Hepatocyte (in vitro differentiated cells): ENCODE data around the gene EIF3K. TPM values are rescaled to one million over a fixed set of nuclear protein-coding genes. Genes with fewer than 3 reads are reported as not detected.
A peak's percentile ranks its signal among the peaks of the same experiment; 100 is the strongest.
"Not testable (repeated sequence)": the region's sequence is repeated elsewhere in the genome, so short reads cannot be mapped to it uniquely, and the experiment has no call there.

Experiments used
- DNase-seq: peaks from one replicate; pipeline ENCODE4 v3.0.0-alpha.2; 2016; ENCODE audit warnings: low spot score
- H2AFZ ChIP-seq: fragments of 200-600 bp; sonication (generic); 2 replicates; pipeline ENCODE4 v1.6.0; 2016; ENCODE audit warnings: antibody characterized with exemption, mild to moderate bottlenecking
- H3K27ac ChIP-seq: fragments of 200-600 bp; sonication (generic); 2 replicates; pipeline ENCODE4 v1.5.1; 2016; ENCODE audit warnings: mild to moderate bottlenecking
- H3K27me3 ChIP-seq: fragments of 200-600 bp; sonication (generic); 2 replicates; pipeline ENCODE4 v1.6.1; 2016
- H3K36me3 ChIP-seq: fragments of 200-600 bp; sonication (generic); replicated peaks from 2 replicates; pipeline ENCODE4 v1.5.1; 2016; ENCODE audit warnings: low read depth; ENCODE audit not compliant: insufficient read depth
- H3K4me1 ChIP-seq: fragments of 200-600 bp; sonication (generic); 2 replicates; pipeline ENCODE4 v1.5.1; 2016; ENCODE audit warnings: mild to moderate bottlenecking, moderate library complexity; ENCODE audit not compliant: insufficient read depth
- H3K4me2 ChIP-seq: fragments of 200-600 bp; sonication (generic); 2 replicates; pipeline ENCODE4 v1.6.0; 2016
- H3K4me3 ChIP-seq: fragments of 200-600 bp; sonication (generic); 2 replicates; pipeline ENCODE4 v1.5.1; 2016; ENCODE audit warnings: mild to moderate bottlenecking
- H3K79me2 ChIP-seq: fragments of 200-600 bp; sonication (generic); 2 replicates; pipeline ENCODE4 v1.6.0; 2017; ENCODE audit warnings: mild to moderate bottlenecking
- H3K9me2 ChIP-seq: fragments of 200-600 bp; sonication (generic); replicated peaks from 2 replicates; pipeline ENCODE4 v1.6.0; 2017; ENCODE audit warnings: mild to moderate bottlenecking; ENCODE audit not compliant: insufficient read depth
- H3K9me3 ChIP-seq: fragments of 200-600 bp; sonication (generic); 2 replicates; pipeline ENCODE4 v1.5.1; 2016; ENCODE audit warnings: low read depth, mild to moderate bottlenecking
- H4K20me1 ChIP-seq: fragments of 200-600 bp; sonication (generic); 2 replicates; pipeline ENCODE4 v1.6.0; 2016; ENCODE audit warnings: mild to moderate bottlenecking; ENCODE audit not compliant: insufficient read depth, poor library complexity, severe bottlenecking
- CTCF ChIP-seq: fragments of 200-600 bp; sonication (generic); IDR thresholded peaks from 2 replicates; pipeline ENCODE4 v1.5.1; 2016; ENCODE audit warnings: antibody characterized with exemption, mild to moderate bottlenecking; ENCODE audit not compliant: poor library complexity
- EZH2 ChIP-seq: fragments of 200-600 bp; sonication (generic); IDR thresholded peaks from 2 replicates; pipeline ENCODE4 v1.6.1; 2016; ENCODE audit warnings: antibody characterized with exemption, mild to moderate bottlenecking, borderline replicate concordance
- EZH2phosphoT487 ChIP-seq: fragments of 200-600 bp; sonication (generic); IDR thresholded peaks from one replicate; pipeline ENCODE4 v1.6.1; 2018; ENCODE audit warnings: antibody characterized with exemption, mild to moderate bottlenecking, low read depth, moderate library complexity; ENCODE audit not compliant: unreplicated experiment, severe bottlenecking
- WGBS: methylation state at CpG from one replicate; pipeline ENCODE4 v1.1.6; 2016; ENCODE audit warnings: low lambda C conversion rate; ENCODE audit errors: missing lambda C conversion rate; 5-methylcytosine and 5-hydroxymethylcytosine counted together
- polyA plus RNA-seq: library from polyadenylated mRNA; unstranded; fragments of >200 nt; fragmentation: Nextera tagmentation; extraction: Ambion mirVana; gene quantifications from 2 replicates; pipeline ENCODE4 v1.2.1, GENCODE V29; 2016
- total RNA-seq: library from RNA; depleted of rRNA; stranded (reverse); fragments of >200 nt; gene quantifications from 2 replicates; pipeline ENCODE4 v1.2.3, GENCODE V29; 2014

Gene EIF3K
- total RNA-seq (309 and 354 TPM in 2 replicates), polyA plus RNA-seq (170 and 171 TPM in 2 replicates)

DNA sequence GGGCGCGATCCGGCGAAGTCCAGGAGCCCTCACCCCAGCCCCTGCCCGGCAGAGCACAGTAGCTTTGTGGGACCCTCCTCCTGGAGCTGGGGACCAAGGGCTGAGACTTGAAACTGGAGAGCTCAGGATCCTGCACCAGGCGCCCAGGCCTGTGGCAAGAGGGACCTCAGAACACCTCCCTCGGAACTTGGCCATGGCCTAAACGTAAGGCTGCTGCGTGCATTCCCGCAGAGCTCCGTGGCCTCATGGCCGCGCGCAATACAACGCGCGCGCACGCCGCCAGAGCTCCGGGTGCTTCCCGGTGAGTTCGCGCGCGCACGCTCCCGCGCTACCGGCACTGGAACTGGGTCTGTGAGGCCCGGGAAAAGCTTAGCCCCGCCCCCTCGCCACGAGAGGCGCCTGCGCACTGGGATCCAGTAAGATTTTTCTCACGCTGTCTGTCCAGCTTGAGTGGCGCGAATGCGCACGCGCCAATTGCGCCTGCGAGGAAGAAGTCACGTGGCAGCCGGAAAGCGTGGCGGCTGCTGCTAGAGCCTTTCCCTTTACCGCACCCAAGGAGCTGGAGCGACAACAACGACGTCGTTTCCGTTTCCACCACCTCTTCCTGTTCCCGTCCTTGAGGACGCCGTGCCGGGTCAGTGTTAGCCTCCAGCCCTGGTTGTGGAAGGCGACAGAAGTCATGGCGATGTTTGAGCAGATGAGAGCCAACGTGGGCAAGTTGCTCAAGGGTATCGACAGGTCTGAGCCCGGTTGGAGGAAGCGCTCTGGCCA, at the start of gene EIF3K:
Gene EIF3K (plus strand): TSS at position 599 of the 771 bp plus-strand sequence. CDS start 81 bp downstream, at position 680.
- H3K27me3 ChIP-seq: no peaks in the 10 kb centered on the region
- H3K9me3 ChIP-seq: no peaks in the 10 kb centered on the region
- 5% methylated on average over 63 of the region's 64 CpGs for WGBS
- DNase-seq: peak; percentile 100
- H3K27ac ChIP-seq: peak within 1 kb of the TSS; percentile 69
- H3K4me1 ChIP-seq: no peaks in the 10 kb centered on the region
- H3K4me2 ChIP-seq: peak within 1 kb of the TSS; percentile 98
- no peak for TF ChIP-seq EZH2
- no peaks in the 10 kb centered on the region for H3K9me2 ChIP-seq
- H3K36me3 ChIP-seq: no peaks in the 10 kb centered on the region
- H3K4me3 ChIP-seq: peak within 1 kb of the TSS; percentile 33
- H4K20me1 ChIP-seq: no peaks in the 10 kb centered on the region
- H2AFZ ChIP-seq: peak within 1 kb of the TSS; percentile 64
- peaks cover 16% of the 10 kb centered on the region for H3K79me2 ChIP-seq

GRCh38 chr19:38569368-38569983, 49.5 kb upstream of the EIF3K start:
- Histone ChIP-seq H4K20me1 (no peaks in the 10 kb centered on the region), H3K4me1 (no peaks in the 10 kb centered on the region), H3K27me3 (peaks cover 10% of the 10 kb centered on the region), H3K4me3 (no peak overlapping the region), H3K79me2 (no peaks in the 10 kb centered on the region), H3K36me3 (no peaks in the 10 kb centered on the region), H3K4me2 (no peak overlapping the region), H3K27ac (no peak overlapping the region), H2AFZ (no peak overlapping the region), H3K9me3 (no peaks in the 10 kb centered on the region), H3K9me2 (no peaks in the 10 kb centered on the region)
- TF ChIP-seq EZH2: no peak
- TF ChIP-seq CTCF: no peak
- TF ChIP-seq EZH2phosphoT487: no peak
- DNase-seq: no peak
- WGBS: 90% methylated on average over 6 of the region's 6 CpGs

GRCh38 chr19:38571682-38572081, 47.3 kb upstream of the EIF3K start:
- TF ChIP-seq EZH2phosphoT487 (no peak), CTCF (no peak), EZH2 (no peak)
- no peaks in the 10 kb centered on the region for H3K27me3 ChIP-seq
- no peak overlapping the region for H3K27ac ChIP-seq
- H4K20me1 ChIP-seq: no peaks in the 10 kb centered on the region
- no peak overlapping the region for H3K4me2 ChIP-seq
- no peaks in the 10 kb centered on the region for H3K36me3 ChIP-seq
- no peaks in the 10 kb centered on the region for H3K4me1 ChIP-seq
- H3K9me2 ChIP-seq: no peaks in the 10 kb centered on the region
- no peak overlapping the region for H2AFZ ChIP-seq
- no peaks in the 10 kb centered on the region for H3K9me3 ChIP-seq
- no peak overlapping the region for H3K4me3 ChIP-seq
- WGBS: 89% methylated on average over 2 of the region's 2 CpGs
- DNase-seq: no peak
- no peaks in the 10 kb centered on the region for H3K79me2 ChIP-seq

DNA sequence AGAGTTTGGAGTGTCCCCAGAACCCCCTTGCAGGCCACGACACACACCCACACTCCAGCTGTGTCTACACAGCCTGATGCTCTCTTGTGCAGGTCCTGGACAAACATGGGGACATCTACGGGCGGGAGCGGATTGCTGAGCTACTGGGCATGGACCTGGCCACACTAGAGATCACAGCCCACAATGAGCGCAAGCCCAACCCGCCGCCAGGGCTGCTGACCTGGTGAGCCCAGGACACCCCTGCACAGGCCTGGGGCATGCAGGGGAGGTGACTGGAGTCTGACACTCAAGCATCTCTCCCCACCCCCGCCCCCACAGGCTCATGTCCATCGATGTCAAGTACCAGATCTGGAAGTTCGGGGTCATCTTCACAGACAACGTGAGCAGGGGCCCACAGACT, 41.2 kb upstream of the EIF3K start:
- no peaks in the 10 kb centered on the region for H3K4me1 ChIP-seq
- no peaks in the 10 kb centered on the region for H3K9me3 ChIP-seq
- 94% methylated on average over 11 of the region's 11 CpGs for WGBS
- H4K20me1 ChIP-seq: no peaks in the 10 kb centered on the region
- no peak for DNase-seq
- no peak overlapping the region for H2AFZ ChIP-seq
- no peak overlapping the region for H3K4me2 ChIP-seq
- no peak overlapping the region for H3K27ac ChIP-seq
- no peak for TF ChIP-seq EZH2
- no peak for TF ChIP-seq EZH2phosphoT487
- TF ChIP-seq CTCF: no peak
- no peaks in the 10 kb centered on the region for H3K27me3 ChIP-seq
- H3K79me2 ChIP-seq: no peaks in the 10 kb centered on the region
- H3K9me2 ChIP-seq: no peaks in the 10 kb centered on the region
- no peaks in the 10 kb centered on the region for H3K36me3 ChIP-seq
- H3K4me3 ChIP-seq: no peak overlapping the region

DNA sequence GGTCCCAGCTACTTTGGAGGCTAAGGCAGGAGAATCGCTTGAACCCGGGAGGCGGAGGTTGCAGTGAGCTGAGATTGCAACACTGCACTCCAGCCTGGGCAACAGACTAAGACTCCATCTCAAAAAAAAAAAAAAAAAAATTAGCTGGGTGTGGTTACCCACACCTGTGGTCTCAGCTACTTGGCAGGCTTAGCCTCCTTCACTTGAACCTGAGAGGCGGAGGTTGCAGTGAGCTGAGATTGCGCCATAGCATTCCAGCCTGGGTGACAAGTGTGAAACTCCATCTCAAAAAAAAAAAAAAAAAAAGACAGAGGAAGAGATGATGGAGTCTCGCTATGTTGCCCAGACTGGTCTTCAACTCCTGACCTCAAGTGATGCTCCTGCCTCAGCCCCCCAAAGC, 39.7 kb upstream of the EIF3K start:
- not testable (repeated sequence) for H2AFZ ChIP-seq, DNase-seq, H3K79me2 ChIP-seq, H3K27me3 ChIP-seq, H3K36me3 ChIP-seq, H3K4me1 ChIP-seq, H3K9me3 ChIP-seq, H3K27ac ChIP-seq, H3K4me3 ChIP-seq, H3K4me2 ChIP-seq, H3K9me2 ChIP-seq, H4K20me1 ChIP-seq
- WGBS: 97% methylated on average over 6 of the region's 6 CpGs
